Coronary artery (tissue), 2 donors: ENCODE results near the gene PTK7.

ENCODE experiments used
- DNase-seq: peaks from one replicate; pipeline ENCODE4 v3.0.0-alpha.2; 2017; ENCODE audit warnings: low spot score
- H3K27ac ChIP-seq, 2 donors: fragments of 200-600 bp; sonication (generic); one replicate each; pipeline ENCODE4 v1.5.1; 2016 to 2019
- H3K4me3 ChIP-seq: fragments of 200-600 bp; sonication (generic); 2 replicates; pipeline ENCODE4 v1.5.1; 2016; ENCODE audit warnings: mild to moderate bottlenecking, moderate library complexity
- TF ChIP-seq, protein P1 (sequence below): fragments of 200-600 bp; sonication (generic); IDR thresholded peaks from one replicate; pipeline ENCODE4 v1.5.1; 2019; ENCODE audit warnings: antibody characterized with exemption

The PTK7 gene

DNA sequence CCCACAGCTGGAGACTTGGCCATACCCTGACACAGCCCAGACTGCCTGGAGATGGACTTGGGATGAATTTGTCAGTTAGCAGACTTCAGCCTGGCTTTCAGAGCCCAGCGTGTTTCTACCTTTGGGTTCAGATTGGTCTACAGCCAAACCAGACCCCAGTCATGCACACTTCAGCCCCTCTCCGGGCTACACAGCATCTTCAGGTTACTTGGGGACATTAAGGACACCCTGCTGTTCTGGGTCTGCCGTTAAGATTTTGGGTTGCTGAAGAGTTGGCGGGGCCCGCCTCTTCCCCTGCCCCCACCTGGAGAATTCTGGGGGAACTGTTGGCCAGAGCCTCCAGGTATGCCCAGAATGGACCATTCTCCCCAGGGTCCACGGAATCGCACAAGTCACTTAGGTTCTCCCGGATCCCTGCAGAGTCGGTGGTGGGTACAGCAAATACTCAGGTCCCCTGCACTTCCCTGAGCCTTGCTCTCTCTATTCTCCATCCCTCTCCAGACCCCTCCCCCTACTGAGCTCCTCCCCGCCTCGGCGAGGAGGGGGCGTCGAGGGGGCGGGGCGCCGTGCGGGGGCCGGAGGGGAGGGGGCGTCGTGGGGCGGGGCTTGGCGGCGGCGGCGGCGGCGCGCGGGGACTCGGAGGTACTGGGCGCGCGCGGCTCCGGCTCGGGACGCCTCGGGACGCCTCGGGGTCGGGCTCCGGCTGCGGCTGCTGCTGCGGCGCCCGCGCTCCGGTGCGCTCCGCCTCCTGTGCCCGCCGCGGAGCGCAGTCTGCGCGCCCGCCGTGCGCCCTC lies at the start of gene PTK7:
TSS of gene PTK7 (plus strand) at position 645 of the 794 bp plus-strand sequence. CDS start 175 bp downstream, outside the sequence.
- TF ChIP-seq, protein P1, sequence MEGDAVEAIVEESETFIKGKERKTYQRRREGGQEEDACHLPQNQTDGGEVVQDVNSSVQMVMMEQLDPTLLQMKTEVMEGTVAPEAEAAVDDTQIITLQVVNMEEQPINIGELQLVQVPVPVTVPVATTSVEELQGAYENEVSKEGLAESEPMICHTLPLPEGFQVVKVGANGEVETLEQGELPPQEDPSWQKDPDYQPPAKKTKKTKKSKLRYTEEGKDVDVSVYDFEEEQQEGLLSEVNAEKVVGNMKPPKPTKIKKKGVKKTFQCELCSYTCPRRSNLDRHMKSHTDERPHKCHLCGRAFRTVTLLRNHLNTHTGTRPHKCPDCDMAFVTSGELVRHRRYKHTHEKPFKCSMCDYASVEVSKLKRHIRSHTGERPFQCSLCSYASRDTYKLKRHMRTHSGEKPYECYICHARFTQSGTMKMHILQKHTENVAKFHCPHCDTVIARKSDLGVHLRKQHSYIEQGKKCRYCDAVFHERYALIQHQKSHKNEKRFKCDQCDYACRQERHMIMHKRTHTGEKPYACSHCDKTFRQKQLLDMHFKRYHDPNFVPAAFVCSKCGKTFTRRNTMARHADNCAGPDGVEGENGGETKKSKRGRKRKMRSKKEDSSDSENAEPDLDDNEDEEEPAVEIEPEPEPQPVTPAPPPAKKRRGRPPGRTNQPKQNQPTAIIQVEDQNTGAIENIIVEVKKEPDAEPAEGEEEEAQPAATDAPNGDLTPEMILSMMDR: no peak
- DNase-seq: no peak
- Histone ChIP-seq H3K27ac (no peak within 1 kb of the TSS), H3K4me3 (peak within 1 kb of the TSS; percentile 74)

DNA sequence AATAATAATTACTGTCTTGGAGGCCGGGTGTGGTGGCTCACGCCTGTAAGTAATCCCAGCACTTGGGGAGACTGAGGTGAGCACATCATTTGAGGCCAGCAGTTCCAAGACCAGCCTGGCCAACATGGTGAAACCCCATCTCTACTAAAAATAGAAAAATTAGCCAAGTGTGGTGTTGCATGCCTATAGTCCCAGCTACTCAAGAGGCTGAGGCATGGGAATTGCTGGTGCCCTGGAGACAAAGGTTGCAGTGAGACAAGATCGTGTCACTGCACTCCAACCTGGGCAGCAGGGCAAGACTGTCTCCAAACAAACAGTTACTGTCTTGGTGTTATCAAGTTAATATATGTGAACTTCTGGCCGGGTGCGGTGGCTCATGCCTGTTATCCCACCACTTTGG lies 49.7 kb upstream of the PTK7 start:
- TF ChIP-seq, protein P1: no peak
- no peak overlapping the region for H3K4me3 ChIP-seq
- DNase-seq: no peak
- H3K27ac ChIP-seq: no peak overlapping the region

DNA sequence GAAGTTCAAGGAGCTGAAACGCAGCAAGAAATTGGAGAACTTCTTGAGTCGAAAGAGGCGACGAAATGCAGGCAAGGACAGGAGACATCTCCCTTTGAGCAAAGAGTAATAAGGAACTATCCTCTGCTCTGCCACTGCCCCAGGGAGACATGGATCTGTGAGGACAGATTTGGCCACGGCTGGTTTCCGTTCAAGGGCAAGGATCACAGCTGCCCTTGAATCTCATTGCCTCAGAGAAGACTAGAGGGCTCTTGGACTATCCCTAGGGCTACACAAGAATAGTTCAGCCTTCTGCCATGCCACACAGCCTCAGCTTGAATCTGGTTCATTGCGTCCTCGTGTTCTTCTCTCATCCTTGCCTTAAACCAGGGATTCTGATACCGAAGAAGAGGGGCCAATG lies 47.0 kb upstream of the PTK7 start:
- no peak for DNase-seq
- TF ChIP-seq, protein P1: no peak
- Histone ChIP-seq H3K4me3 (no peak overlapping the region), H3K27ac (no peak overlapping the region)

DNA sequence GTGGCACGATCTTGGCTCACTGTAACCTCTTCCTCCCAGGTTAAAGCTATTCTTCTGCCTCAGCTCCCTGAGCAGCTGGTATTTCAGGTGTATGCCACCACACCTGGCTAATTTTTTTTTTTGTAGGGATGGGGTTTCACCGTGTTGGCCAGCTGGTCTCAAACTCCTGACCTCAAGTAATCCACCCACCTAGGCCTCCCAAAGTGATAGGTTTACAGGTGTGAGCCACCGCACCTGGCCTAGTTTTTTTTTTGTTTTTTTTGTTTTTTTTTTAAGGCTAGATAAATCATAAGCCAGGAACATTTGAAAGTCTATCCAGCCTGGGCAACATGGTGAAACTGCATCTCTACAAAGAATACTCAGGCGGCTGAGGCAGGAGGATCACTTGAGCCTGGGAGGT lies 43.8 kb upstream of the PTK7 start:
- Histone ChIP-seq H3K27ac (no peak overlapping the region), H3K4me3 (no peak overlapping the region)
- TF ChIP-seq, protein P1: no peak
- no peak for DNase-seq

DNA sequence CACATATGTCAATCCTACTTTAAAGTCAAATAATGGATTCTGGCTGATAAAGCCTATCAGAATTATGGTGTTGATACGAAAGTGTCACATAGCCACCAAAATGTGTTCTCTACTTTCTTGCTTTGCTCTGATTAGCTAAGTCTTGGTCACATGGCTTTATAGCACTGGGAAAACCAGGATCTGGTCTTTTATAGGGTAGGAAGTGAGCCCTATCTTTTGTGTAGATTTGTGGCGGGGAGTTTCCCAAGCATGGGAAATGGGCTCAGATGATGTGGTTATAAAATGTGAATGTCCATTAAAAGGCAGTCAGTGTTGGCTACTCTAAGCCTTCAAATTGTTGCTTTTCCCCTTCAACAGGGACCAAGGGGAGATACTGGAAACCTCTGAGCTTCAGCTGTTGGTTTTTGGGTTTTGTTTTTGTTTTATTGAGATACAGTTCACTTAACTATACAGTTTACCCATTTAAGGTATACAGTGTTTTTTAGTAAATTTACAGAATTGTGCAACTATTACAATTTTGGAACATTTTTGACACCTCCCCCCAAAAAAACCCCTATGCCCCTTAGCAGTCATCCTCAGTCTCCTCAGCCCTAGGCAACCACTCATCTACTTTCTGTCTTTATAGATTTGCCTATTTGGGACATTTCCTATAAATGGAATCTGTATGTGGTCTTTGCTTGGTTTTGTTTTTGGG lies 42.5 kb upstream of the PTK7 start:
- Histone ChIP-seq H3K4me3 (no peak overlapping the region), H3K27ac (no peak overlapping the region)
- no peak for DNase-seq
- TF ChIP-seq, protein P1: no peak

DNA sequence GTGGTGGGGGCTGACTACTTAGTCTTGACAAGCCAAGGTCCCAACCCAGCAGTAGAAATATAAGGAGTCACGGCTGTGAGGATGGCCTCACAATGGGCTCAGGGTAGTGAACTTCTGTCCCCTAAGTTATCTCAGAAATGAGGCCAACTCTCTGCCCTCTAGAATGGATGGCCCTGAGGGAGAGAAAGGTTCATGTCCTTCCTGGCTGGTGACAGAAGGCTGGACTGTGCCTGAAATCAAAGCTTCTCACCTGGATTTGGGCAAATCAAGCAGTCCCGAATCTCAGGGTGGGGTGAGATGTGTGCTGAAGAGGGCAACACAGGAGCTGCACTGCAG lies 42.0 kb upstream of the PTK7 start:
- H3K27ac ChIP-seq: no peak overlapping the region
- TF ChIP-seq, protein P1: no peak
- DNase-seq: no peak
- H3K4me3 ChIP-seq: no peak overlapping the region
